Stimulated activated CD8-positive, alpha-beta memory T cell treated with anti-CD3 and anti-CD28 coated beads, Interleukin-2, amount 100 ng/mL, for 48 hours (primary cell): ENCODE results near the gene SLC6A2.
"Not testable (repeated sequence)": the region's sequence is repeated elsewhere in the genome, so short reads cannot be mapped to it uniquely, and the experiment has no call there.

Source experiments
- DNase-seq, 2 donors: peaks; one replicate each; pipeline ENCODE4 v3.0.0-alpha.2; 2020; ENCODE audit warnings: low read depth in 2 of 2

Gene SLC6A2

GRCh38 chr16:55710466-55710865 is 54.7 kb downstream of the SLC6A2 start:
- DNase-seq: no peak

DNA sequence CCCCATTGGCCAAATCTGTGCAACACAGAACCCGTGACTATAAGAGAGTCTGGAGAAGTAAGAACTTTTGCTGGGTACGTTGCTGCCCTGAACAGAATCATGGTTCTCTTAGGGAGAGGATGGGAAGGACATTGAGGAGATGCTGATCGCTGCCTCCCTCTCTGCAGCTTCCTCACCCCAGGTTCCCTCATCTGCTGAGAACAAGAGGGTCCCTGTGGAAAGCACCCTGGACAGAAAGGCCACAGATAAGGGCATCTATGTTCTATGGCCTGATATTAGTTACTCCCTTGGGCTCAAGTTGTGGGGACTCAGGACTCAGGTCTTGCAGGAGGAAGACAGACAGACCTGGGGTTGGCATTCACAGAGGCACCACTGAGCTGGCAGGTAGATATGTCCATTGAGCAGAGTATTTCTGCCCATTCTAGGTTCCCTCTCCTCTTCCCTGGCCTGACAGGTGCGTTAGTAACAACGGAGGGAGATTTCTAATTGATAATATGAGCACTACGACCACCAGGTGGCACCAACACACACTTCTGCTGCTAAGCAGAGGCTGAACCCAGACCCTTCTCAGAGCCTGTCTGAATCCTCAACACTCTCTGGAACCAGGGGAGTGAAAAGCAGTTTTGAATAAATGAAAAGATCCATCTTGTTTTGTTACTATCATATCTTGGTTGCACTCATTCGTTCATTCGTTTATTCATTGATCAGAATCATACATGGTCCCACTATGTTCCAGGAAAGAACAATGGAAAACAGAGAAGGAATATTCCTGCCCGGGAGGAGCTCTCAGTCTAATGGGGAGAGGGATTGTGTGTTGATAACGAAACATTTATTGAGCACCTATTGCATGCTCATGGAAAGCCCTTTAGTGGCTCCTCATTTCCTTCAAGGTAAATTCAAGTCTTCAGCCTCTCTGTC is 56.4 kb downstream of the SLC6A2 start:
- DNase-seq: peak; percentile 32 to 55

DNA sequence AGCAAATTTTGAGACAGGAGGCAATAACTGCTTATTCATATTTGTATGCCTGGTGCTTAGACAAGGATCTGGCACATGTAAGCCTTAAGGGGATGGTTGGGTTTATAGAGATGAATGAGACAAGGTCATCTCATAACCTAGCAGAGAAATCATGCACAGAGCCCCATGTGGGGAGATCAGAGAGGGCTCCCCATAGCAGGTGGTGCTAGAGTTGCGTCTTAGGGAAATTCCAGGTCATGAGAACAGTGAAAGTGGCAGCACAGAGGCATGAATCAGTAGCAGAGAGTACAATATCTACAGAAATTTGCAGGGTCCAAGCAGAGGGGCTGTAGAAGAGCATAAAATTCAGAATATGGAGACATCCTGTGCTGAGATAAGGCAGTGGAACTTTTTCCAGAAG is 57.3 kb downstream of the SLC6A2 start:
- no peak for DNase-seq

GRCh38 chr16:55717326-55717725 is 61.5 kb downstream of the SLC6A2 start:
- DNase-seq: no peak

DNA sequence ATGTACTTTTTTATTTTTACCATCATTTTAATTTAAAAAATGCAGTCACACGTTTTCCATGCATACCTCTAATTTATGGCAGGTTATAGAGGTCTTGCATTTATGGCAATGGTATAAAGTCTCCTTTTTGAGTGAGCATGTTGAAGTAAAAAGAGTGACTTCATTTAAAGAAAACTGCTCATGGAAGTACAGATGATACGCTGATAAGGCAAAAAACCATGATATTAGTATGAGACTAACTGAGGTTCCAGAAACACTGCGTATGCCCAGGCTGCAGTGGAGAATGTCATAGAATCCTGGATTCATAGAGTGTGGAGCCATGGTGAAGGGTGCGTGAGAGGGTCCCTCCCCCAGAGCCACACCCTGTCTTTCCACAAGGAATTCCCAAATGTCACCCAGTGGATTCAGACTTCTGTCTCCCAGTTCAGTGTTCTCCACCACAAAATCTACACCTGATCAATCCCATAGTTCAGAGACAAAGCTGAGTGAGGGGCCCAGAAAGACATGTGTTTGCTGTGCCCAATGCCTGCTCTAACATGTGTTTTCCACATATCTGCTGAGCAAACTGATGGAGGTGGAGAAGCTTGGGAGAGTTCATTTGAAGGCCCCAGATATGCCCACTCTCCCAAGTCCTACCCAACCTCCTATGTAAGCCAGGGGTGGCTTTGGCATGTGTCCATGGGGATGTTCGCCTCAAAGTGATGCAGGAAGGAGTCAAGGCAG is 69.4 kb downstream of the SLC6A2 start:
- DNase-seq: no peak

GRCh38 chr16:55728797-55729196 is 73.0 kb downstream of the SLC6A2 start:
- no peak for DNase-seq

DNA sequence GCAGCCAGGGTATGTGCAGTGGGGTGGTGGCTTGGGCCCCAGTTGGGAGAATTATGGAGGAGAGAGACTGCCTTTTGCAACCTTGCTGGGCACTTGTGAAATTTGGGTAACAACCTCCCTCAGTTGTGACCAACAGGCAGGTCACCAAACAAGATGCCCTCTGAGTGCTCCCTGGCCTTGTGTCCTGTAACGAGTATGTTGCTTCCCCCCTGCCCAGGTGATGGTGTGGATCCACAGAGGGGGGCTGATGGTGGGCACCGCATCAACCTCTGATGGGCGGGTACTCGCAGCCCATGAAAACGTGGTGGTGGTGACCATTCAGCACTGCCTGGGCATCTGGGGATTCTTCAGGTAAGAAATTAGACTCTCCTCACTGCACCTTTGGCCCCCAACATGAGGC is 74.3 kb downstream of the SLC6A2 start:
- no peak for DNase-seq

- no peak for DNase-seq
These were observed 76.7 kb downstream of the SLC6A2 start for GRCh38 chr16:55732496-55732895.

- no peak for DNase-seq
These were observed 78.9 kb downstream of the SLC6A2 start for GRCh38 chr16:55734665-55735064.

DNA sequence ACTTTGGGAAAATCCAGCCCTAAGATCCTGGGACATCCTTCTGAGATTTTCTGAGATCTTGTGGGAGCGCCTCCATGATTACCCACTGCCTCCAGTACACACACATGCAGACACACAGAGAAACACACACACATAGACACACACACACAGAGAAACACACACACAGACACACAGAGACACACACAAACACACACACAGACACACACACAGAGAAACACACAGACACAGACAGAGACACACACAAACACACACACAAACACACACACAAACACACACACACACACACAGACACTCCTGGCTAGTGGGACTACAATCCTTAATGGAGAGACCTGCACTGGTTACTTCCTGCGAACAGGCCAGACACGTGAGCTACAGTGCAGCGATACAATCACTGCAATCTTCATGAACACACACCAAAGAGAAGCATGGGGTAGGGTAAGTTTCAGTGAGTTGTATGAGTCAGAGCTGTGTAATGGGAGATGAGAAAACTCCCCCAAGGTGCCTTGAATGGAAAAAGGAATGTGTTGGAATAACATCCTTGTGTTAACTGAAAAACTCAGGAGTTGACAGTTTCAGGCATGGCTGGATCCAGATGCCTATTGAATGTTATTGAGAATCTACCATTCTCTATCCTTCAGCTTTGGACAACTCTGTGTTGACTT is 79.5 kb downstream of the SLC6A2 start:
- no peak for DNase-seq

DNA sequence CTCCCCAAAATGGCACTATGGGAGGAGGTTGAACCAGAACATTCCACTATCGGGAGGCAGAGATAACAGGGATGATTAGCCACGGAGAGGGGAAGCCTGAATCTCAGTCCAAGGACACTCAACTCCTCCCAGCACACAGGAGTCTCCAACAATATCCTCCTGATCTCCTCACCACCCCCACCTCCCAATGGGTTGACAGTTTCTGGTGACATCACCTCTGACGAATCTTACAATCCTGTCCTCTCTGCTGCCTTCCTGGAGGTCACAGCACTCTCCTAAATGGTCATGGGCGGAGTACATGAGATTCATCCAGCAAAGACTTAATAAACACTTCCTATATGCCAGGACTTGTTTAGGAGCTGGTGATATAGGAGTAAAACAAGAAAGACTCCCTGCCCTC is 80.9 kb downstream of the SLC6A2 start:
- no peak for DNase-seq

GRCh38 chr16:55737318-55737717 is 81.5 kb downstream of the SLC6A2 start:
- no peak for DNase-seq

DNA sequence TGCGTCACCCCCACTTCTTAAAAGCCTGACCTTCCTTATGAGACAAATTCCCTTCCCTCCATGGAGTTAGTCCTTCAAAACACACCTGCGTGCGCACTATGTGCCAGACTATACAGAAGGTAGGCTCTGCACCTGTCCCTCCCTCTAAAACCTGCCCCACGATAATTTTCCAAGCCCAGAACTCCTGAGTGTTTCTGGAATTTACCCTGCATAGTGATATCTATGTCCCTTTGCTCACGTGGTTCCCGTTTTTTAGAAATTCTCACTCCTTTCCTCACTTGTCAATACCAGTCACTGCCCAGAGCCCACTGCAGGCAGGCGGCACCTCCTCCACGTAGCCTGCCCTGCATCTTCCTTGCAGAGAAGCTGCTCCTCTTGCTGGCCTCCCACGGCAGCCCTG is 82.2 kb downstream of the SLC6A2 start:
- DNase-seq: no peak

DNA sequence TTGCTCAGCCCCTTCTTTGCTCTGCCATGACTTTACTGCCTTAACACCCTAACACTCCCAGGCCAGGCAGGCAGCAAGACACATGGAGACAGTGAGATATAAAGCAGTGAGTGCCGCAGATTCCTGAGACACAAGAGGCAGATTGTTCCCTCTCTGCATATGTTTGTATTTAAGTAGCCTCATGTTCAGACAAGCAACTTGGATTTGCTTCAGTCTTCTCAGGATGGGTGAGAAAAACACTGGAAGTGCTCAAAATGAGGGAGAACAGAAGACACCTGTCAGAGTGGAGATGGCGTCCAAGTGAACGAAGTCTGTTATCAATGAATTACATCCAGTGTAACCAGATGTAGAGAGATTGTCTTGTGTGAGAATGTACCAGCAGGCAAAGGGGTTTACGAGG is 90.3 kb downstream of the SLC6A2 start:
- no peak for DNase-seq

DNA sequence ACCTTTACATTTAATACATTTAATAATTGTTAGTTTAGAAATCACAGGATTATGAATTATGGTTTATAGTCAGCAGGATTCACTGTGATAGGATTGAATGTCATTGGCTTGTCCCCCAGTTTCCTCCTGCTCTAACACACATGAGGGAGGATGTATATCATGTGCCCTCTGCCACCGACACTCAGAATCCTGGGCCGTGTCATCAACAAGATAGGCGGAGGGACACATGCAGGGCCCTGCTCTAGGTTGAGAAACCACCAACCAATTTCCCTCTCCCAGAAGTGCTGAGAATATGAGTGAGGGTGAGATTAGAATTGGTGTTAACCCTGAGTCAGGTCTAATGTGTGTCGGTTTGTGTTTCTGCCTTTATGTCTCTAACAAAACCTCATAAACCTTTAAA is 92.0 kb downstream of the SLC6A2 start:
- no peak for DNase-seq

GRCh38 chr16:55752465-55753144 is 96.8 kb downstream of the SLC6A2 start:
- not testable (repeated sequence) for DNase-seq

DNA sequence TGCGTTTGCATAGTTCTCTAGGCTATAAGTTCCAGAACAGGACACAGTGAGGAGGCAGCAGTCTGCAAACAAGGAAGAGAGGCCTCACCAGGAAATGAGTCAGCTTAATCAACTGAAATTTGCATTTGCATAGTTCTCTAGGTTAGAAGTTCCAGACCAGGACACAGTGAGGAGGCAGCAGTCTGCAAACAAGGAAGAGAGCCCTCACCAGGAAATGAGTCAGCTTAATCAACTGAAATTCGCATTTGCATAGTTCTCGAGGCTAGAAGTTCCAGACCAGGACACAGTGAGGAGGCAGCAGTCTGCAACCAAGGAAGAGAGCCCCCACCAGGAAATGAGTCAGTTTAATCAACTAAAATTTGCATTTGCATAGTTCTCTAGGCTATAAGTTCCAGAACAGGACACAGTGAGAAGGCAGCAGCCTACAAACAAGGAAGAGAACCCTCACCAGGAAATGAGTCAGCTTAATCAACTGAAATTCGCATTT is 97.4 kb downstream of the SLC6A2 start:
- not testable (repeated sequence) for DNase-seq
